ENCODE measurements around the gene TNKS2. TPM values are rescaled to one million over a fixed set of nuclear protein-coding genes. Genes with fewer than 3 reads are reported as not detected.

Gene TNKS2
- polyA plus RNA-seq, 1 of the 3 experiments (the other 2 are of a cell fraction), result 12.5 TPM

DNA sequence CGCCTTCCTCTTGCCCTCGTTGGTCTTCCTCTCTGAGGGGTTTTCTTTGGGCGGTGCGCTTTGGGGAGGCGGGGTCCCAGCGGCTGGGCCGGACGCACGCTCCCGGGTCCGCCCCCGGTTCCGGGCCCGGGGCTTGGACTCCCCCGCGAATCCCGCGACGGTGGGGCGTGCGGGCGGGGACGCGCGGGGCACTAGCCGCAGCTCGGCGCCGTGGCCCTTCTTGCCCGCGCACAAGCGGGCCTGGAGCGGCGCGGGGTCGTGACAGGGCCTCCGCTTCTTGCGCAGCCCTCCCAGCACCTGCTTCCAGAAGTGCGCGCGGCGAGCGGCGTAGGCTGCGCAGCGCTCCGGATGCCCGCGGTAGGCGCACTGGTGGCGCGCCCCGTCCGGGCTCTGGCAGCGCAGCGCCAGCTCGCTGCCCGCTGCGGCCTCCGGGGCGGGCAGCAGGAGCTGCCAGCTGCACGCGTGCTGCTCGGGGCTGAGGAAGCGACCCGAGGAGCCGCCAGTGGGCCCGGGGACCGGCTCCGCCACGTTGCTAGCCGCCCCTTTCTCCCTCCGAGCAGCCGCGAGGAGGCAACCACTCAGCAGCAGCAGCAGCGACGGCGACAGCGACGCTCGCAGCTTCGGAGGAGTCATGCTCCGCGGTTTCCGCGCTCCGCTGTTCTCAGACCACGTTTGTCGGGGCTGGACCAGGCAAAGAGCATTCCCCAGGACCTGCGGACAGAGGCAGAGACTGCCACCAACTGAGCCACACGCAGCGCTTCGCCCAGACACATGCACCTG is 110.3 kb downstream of the TNKS2 start:
- no peaks in the 10 kb centered on the region; the same call in 1 of the 2 replicates for H3K9me3 ChIP-seq
- no peaks in the 10 kb centered on the region for H3K27me3 ChIP-seq (ENCODE audit: insufficient read depth)
- H3K79me2 ChIP-seq (ENCODE audit: insufficient read depth), result no peaks in the 10 kb centered on the region; the same call in 1 of the 2 replicates
- under 1% methylated on average over 33 of the region's 93 CpGs for WGBS (ENCODE audit: low lambda C conversion rate)
- peak overlapping the region; percentile 86 for H2AFZ ChIP-seq (ENCODE audit: low read depth)
- ChIA-PET CTCF (interaction anchor here (0.7 to 3.1 kb wide), 16 partner anchors 9 to 610 kb away, joined by 3 to 24 read pairs (median 3); partner anchors contain the start of genes BTAF1 and TNKS2), POLR2A (interaction anchor here (1.0 to 2.0 kb wide), 3 partner anchors 15 to 22 kb away, joined by 3 to 11 read pairs (median 4); partner anchors contain the start of gene BTAF1)
- H3F3A ChIP-seq (replicated peaks; ENCODE audit: insufficient read depth), result peaks cover 12% of the 10 kb centered on the region
- peaks cover 0 to 3% of the 10 kb centered on the region in 2 experiments for H3K36me3 ChIP-seq (replicated peaks in 1 of 2; ENCODE audit: control insufficient read depth in 1 of 2, insufficient read depth in 2 of 2, low read length in 1 of 2)
- no peaks in the 10 kb centered on the region for H3K9me2 ChIP-seq
- H3K27ac ChIP-seq (ENCODE audit: low read depth in 2 of 2, low read length in 1 of 2), result peak overlapping the region in 1 of 2 experiments; percentile 70; a peak in 2 of 4 replicates
- no peaks in the 10 kb centered on the region for H4K20me1 ChIP-seq (ENCODE audit: insufficient read depth)
- peak overlapping the region; percentile 92 for H3K4me2 ChIP-seq
- peak overlapping the region; percentile 74 to 80 for H3K4me3 ChIP-seq (ENCODE audit: low read depth in 2 of 2, low read length in 1 of 2)
- DNase-seq, result peak; percentile 88
- peaks cover 2 to 3% of the 10 kb centered on the region in 2 experiments; a peak in 1 of 4 replicates for H3K4me1 ChIP-seq (ENCODE audit: control insufficient read depth in 1 of 2, insufficient read depth in 2 of 2, low read depth in 1 of 2, low read length in 1 of 2)
- H3K9ac ChIP-seq, result peak overlapping the region; percentile 62; the same call in 1 of the 2 replicates
- TF ChIP-seq MAX (IDR thresholded peaks at IDR 0.05; ENCODE audit: low read depth) (no peak; the same call in none of the 2 replicates), SMC3 (IDR thresholded peaks at IDR 0.05; ENCODE audit: low read depth, low read length) (peak; percentile 35; the same call in 1 of the 2 replicates), TCF12 (IDR thresholded peaks at IDR 0.05) (no peak), CTCF (IDR thresholded peaks at IDR 0.05) (peak; percentile 48), SIN3A (IDR thresholded peaks at IDR 0.05; ENCODE audit: borderline replicate concordance, low read depth, low read length) (peak; percentile 52; the same call in 1 of the 2 replicates), GABPA (IDR thresholded peaks at IDR 0.05; ENCODE audit: low read depth) (no peak), JUND (IDR thresholded peaks at IDR 0.05) (no peak), RFX5 (IDR thresholded peaks at IDR 0.05; ENCODE audit: low read length) (no peak), RAD21 (IDR thresholded peaks at IDR 0.05; ENCODE audit: low read length) (peak; percentile 44), NRF1 (IDR thresholded peaks at IDR 0.05; ENCODE audit: low read depth, low read length) (peak; percentile 52; the same call in 1 of the 2 replicates), REST (IDR thresholded peaks at IDR 0.05; ENCODE audit: low read depth, low read length) (peak; percentile 41; the same call in 1 of the 2 replicates), POLR2AphosphoS5 (IDR thresholded peaks at IDR 0.05; ENCODE audit: low read depth, low read length) (peak; percentile 18; the same call in 1 of the 2 replicates), NFIC (IDR thresholded peaks at IDR 0.05; ENCODE audit: borderline replicate concordance) (no peak), ELF1 (IDR thresholded peaks at IDR 0.05) (no peak), YY1 (IDR thresholded peaks at IDR 0.05; ENCODE audit: low read depth) (peak; percentile 54; the same call in 1 of the 2 replicates), IRF3 (IDR thresholded peaks at IDR 0.05; ENCODE audit: low read depth, low read length) (no peak), FOXJ3 (CRISPR knock-in tag; IDR thresholded peaks at IDR 0.05) (no peak), CHD2 (IDR thresholded peaks at IDR 0.05; ENCODE audit: low read length, partially characterized antibody) (no peak), TAF1 (IDR thresholded peaks at IDR 0.05; ENCODE audit: borderline replicate concordance, low read depth, low read length) (peak; percentile 62; the same call in 1 of the 2 replicates), RCOR1 (IDR thresholded peaks at IDR 0.05; ENCODE audit: low read length) (peak; percentile 22; the same call in 1 of the 2 replicates), MXI1 (IDR thresholded peaks at IDR 0.05; ENCODE audit: low read depth, low read length) (peak; percentile 93), TEAD4 (IDR thresholded peaks at IDR 0.05; ENCODE audit: borderline replicate concordance, insufficient read depth) (no peak)
- TF ChIP-seq, protein P1, sequence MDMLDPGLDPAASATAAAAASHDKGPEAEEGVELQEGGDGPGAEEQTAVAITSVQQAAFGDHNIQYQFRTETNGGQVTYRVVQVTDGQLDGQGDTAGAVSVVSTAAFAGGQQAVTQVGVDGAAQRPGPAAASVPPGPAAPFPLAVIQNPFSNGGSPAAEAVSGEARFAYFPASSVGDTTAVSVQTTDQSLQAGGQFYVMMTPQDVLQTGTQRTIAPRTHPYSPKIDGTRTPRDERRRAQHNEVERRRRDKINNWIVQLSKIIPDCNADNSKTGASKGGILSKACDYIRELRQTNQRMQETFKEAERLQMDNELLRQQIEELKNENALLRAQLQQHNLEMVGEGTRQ (IDR thresholded peaks at IDR 0.05; ENCODE audit: borderline replicate concordance, low read depth, low read length), result no peak
- TF ChIP-seq, protein P2, sequence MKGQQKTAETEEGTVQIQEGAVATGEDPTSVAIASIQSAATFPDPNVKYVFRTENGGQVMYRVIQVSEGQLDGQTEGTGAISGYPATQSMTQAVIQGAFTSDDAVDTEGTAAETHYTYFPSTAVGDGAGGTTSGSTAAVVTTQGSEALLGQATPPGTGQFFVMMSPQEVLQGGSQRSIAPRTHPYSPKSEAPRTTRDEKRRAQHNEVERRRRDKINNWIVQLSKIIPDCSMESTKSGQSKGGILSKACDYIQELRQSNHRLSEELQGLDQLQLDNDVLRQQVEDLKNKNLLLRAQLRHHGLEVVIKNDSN (IDR thresholded peaks at IDR 0.05; ENCODE audit: borderline replicate concordance, low read depth), result no peak
